Neural progenitor cell (in vitro differentiated cells): ENCODE measurements around the gene SLC25A13. TPM values are rescaled to one million over a fixed set of nuclear protein-coding genes. Genes with fewer than 3 reads are reported as not detected.

Source experiments
- DNase-seq: peaks from one replicate; pipeline ENCODE4 v3.0.0-alpha.2; 2016; ENCODE audit warnings: low spot score
- H2AFZ ChIP-seq: fragments of 200-600 bp; sonication (generic); replicated peaks from 2 replicates; pipeline ENCODE4 v1.6.1; 2016; ENCODE audit warnings: antibody characterized with exemption
- H3F3A ChIP-seq: fragments of 200-600 bp; sonication (generic); 2 replicates; pipeline ENCODE4 v1.6.1; 2016; ENCODE audit warnings: antibody characterized with exemption, low read depth
- H3K27ac ChIP-seq: fragments of 200-600 bp; sonication (generic); 2 replicates; pipeline ENCODE4 v1.5.1; 2016; ENCODE audit warnings: mild to moderate bottlenecking
- H3K27me3 ChIP-seq: fragments of 200-600 bp; sonication (generic); 2 replicates; pipeline ENCODE4 v1.6.1; 2016; ENCODE audit warnings: mild to moderate bottlenecking, moderate library complexity
- H3K36me3 ChIP-seq: fragments of 200-600 bp; sonication (generic); 2 replicates; pipeline ENCODE4 v1.5.1; 2016
- H3K4me1 ChIP-seq: fragments of 200-600 bp; sonication (generic); 2 replicates; pipeline ENCODE4 v1.6.1; 2016; ENCODE audit warnings: mixed run types
- H3K4me2 ChIP-seq: fragments of 200-600 bp; sonication (generic); 2 replicates; pipeline ENCODE4 v1.6.1; 2016
- H3K4me3 ChIP-seq: fragments of 200-600 bp; sonication (generic); 2 replicates; pipeline ENCODE4 v1.5.1; 2016
- H3K79me2 ChIP-seq: fragments of 200-600 bp; sonication (generic); 2 replicates; pipeline ENCODE4 v1.6.1; 2016; ENCODE audit warnings: low read depth
- H3K9ac ChIP-seq: fragments of 200-600 bp; sonication (generic); 2 replicates; pipeline ENCODE4 v1.6.1; 2016
- H3K9me3 ChIP-seq: fragments of 200-600 bp; sonication (generic); 2 replicates; pipeline ENCODE4 v1.5.1; 2016; ENCODE audit warnings: low read depth
- H4K20me1 ChIP-seq: fragments of 200-600 bp; sonication (generic); 2 replicates; pipeline ENCODE4 v1.6.1; 2016; ENCODE audit warnings: low read depth
- H3K27ac Mint-ChIP-seq: 3 replicates; pipeline ENCODE4 v1.8.0; 2021; ENCODE audit warnings: mixed read lengths
- H3K27me3 Mint-ChIP-seq: 2 replicates; pipeline ENCODE4 v1.8.0; 2022; ENCODE audit warnings: low read depth, mild to moderate bottlenecking, inconsistent platforms, moderate library complexity, mixed read lengths; ENCODE audit not compliant: insufficient read depth
- H3K36me3 Mint-ChIP-seq: 3 replicates; pipeline ENCODE4 v1.8.0; 2021; ENCODE audit warnings: mixed read lengths
- H3K4me1 Mint-ChIP-seq: 3 replicates; pipeline ENCODE4 v1.8.0; 2021; ENCODE audit warnings: mixed read lengths
- H3K4me3 Mint-ChIP-seq: 3 replicates; pipeline ENCODE4 v1.8.0; 2021; ENCODE audit warnings: mild to moderate bottlenecking, moderate library complexity, mixed read lengths
- H3K9me3 Mint-ChIP-seq: 3 replicates; pipeline ENCODE4 v1.8.0; 2020; ENCODE audit warnings: mixed read lengths
- CTCF ChIP-seq: fragments of 200-600 bp; sonication (generic); IDR thresholded peaks from 2 replicates; pipeline ENCODE4 v1.5.1; 2017; ENCODE audit warnings: antibody characterized with exemption, mild to moderate bottlenecking
- EZH2 ChIP-seq: fragments of 200-600 bp; sonication (generic); IDR thresholded peaks from 2 replicates; pipeline ENCODE4 v1.6.1; 2017; ENCODE audit warnings: antibody characterized with exemption, mild to moderate bottlenecking, moderate library complexity
- EZH2phosphoT487 ChIP-seq: fragments of 200-600 bp; sonication (generic); IDR thresholded peaks from 2 replicates; pipeline ENCODE4 v1.6.1; 2017; ENCODE audit warnings: antibody characterized with exemption
- total RNA-seq: library from RNA; depleted of rRNA; stranded (reverse); fragments of >200 nt; gene quantifications from 2 replicates; pipeline ENCODE4 v1.2.3, GENCODE V29; 2015; ENCODE audit warnings: low replicate concordance

The SLC25A13 gene
- total RNA-seq, 1 donor from 2014 or later: 83.3 TPM

GRCh38 chr7:96304573-96304972 lies 17.3 kb downstream of the SLC25A13 start:
- H3K27me3 ChIP-seq: no peaks in the 10 kb centered on the region
- peaks cover 9% of the 10 kb centered on the region for H3K4me1 ChIP-seq
- no peak overlapping the region for H2AFZ ChIP-seq
- H3F3A ChIP-seq: peaks cover 4% of the 10 kb centered on the region
- Mint-ChIP-seq H3K4me3 (no peak overlapping the region), H3K36me3 (peaks cover 29% of the 10 kb centered on the region), H3K27me3 (no peaks in the 10 kb centered on the region), H3K4me1 (peaks cover 23% of the 10 kb centered on the region), H3K9me3 (peaks cover 9% of the 10 kb centered on the region), H3K27ac (no peak overlapping the region)
- H3K9ac ChIP-seq: no peak overlapping the region
- H4K20me1 ChIP-seq: peaks cover 29% of the 10 kb centered on the region
- peaks cover 89% of the 10 kb centered on the region for H3K79me2 ChIP-seq
- TF ChIP-seq CTCF (no peak), EZH2phosphoT487 (no peak), EZH2 (no peak)
- no peak overlapping the region for H3K4me3 ChIP-seq
- no peaks in the 10 kb centered on the region for H3K9me3 ChIP-seq
- DNase-seq: no peak
- no peak overlapping the region for H3K27ac ChIP-seq
- H3K36me3 ChIP-seq: no peaks in the 10 kb centered on the region
- H3K4me2 ChIP-seq: no peak overlapping the region

- Histone ChIP-seq H3K27me3 (no peaks in the 10 kb centered on the region), H3K4me2 (no peak overlapping the region), H2AFZ (no peak overlapping the region), H3K4me1 (peaks cover 8% of the 10 kb centered on the region), H3K27ac (no peak overlapping the region), H3K36me3 (no peaks in the 10 kb centered on the region), H4K20me1 (peaks cover 24% of the 10 kb centered on the region), H3K9me3 (no peaks in the 10 kb centered on the region), H3K79me2 (peaks cover 90% of the 10 kb centered on the region), H3K4me3 (no peak overlapping the region), H3K9ac (no peak overlapping the region), H3F3A (peaks cover 4% of the 10 kb centered on the region)
- no peak for TF ChIP-seq CTCF
- no peak for DNase-seq
- Mint-ChIP-seq H3K9me3 (peaks cover 9% of the 10 kb centered on the region), H3K4me1 (peaks cover 17% of the 10 kb centered on the region), H3K27me3 (no peaks in the 10 kb centered on the region), H3K36me3 (peaks cover 26% of the 10 kb centered on the region), H3K27ac (no peak overlapping the region), H3K4me3 (no peak overlapping the region)
Measured at GRCh38 chr7:96303686-96304443, 18.0 kb downstream of the SLC25A13 start.

- Histone ChIP-seq H3K4me2 (no peak overlapping the region), H3K9ac (no peak overlapping the region), H3K4me3 (no peak overlapping the region), H3K79me2 (peaks cover 90% of the 10 kb centered on the region), H3K27me3 (no peaks in the 10 kb centered on the region), H4K20me1 (peaks cover 17% of the 10 kb centered on the region), H2AFZ (no peak overlapping the region), H3K36me3 (no peaks in the 10 kb centered on the region), H3K9me3 (no peaks in the 10 kb centered on the region), H3F3A (peaks cover 3% of the 10 kb centered on the region), H3K4me1 (peaks cover 1% of the 10 kb centered on the region), H3K27ac (no peak overlapping the region)
- Mint-ChIP-seq H3K27ac (no peak overlapping the region), H3K9me3 (peaks cover 9% of the 10 kb centered on the region), H3K36me3 (peaks cover 26% of the 10 kb centered on the region), H3K4me3 (no peak overlapping the region), H3K27me3 (no peaks in the 10 kb centered on the region), H3K4me1 (peaks cover 10% of the 10 kb centered on the region)
- TF ChIP-seq EZH2 (no peak), CTCF (no peak), EZH2phosphoT487 (no peak)
- no peak for DNase-seq
Measured at GRCh38 chr7:96303105-96303685, 18.7 kb downstream of the SLC25A13 start.
